SK-N-MC (cell line): ENCODE data around the gene HS3ST3A1.

Source experiments
- DNase-seq: peaks from one replicate; pipeline ENCODE4 v3.0.0-alpha.2; 2011; ENCODE audit warnings: low read depth, low spot score
- H3K27ac ChIP-seq: fragments of 200-600 bp; sonication (generic); 2 replicates; pipeline ENCODE4 v1.5.1; 2016; ENCODE audit warnings: mixed run types
- H3K36me3 ChIP-seq: fragments of 200-600 bp; sonication (generic); 2 replicates; pipeline ENCODE4 v1.6.1; 2017; ENCODE audit warnings: antibody characterized with exemption, low read length, mixed read lengths; ENCODE audit not compliant: insufficient read depth
- H3K4me3 ChIP-seq: fragments of 200-600 bp; sonication (generic); 2 replicates; pipeline ENCODE4 v1.5.1; 2016
- H3K9ac ChIP-seq: fragments of 200-600 bp; sonication (generic); 2 replicates; pipeline ENCODE4 v1.8.0; 2017; ENCODE audit warnings: mixed run types, mixed read lengths; ENCODE audit not compliant: insufficient read length
- H3K9me3 ChIP-seq: fragments of 200-600 bp; sonication (generic); 2 replicates; pipeline ENCODE4 v1.6.1; 2017; ENCODE audit warnings: low read depth, mild to moderate bottlenecking, antibody characterized with exemption, low read length, moderate library complexity, mixed read lengths
- EZH2 ChIP-seq: fragments of 200-600 bp; sonication (generic); IDR thresholded peaks from one replicate; pipeline ENCODE4 v1.6.1; 2017; ENCODE audit warnings: antibody characterized with exemption
- FOXP2 ChIP-seq: optimal IDR thresholded peaks from 2 replicates; pipeline ENCODE3; 2011; ENCODE audit warnings: mild to moderate bottlenecking, moderate library complexity; ENCODE audit not compliant: insufficient read depth; ENCODE audit errors: extremely low read length, control extremely low read depth
- POLR2AphosphoS5 ChIP-seq: IDR thresholded peaks from 2 replicates; pipeline ENCODE4 v1.6.1; 2012; ENCODE audit warnings: mild to moderate bottlenecking, low read depth, low read length, borderline replicate concordance

The HS3ST3A1 gene

DNA sequence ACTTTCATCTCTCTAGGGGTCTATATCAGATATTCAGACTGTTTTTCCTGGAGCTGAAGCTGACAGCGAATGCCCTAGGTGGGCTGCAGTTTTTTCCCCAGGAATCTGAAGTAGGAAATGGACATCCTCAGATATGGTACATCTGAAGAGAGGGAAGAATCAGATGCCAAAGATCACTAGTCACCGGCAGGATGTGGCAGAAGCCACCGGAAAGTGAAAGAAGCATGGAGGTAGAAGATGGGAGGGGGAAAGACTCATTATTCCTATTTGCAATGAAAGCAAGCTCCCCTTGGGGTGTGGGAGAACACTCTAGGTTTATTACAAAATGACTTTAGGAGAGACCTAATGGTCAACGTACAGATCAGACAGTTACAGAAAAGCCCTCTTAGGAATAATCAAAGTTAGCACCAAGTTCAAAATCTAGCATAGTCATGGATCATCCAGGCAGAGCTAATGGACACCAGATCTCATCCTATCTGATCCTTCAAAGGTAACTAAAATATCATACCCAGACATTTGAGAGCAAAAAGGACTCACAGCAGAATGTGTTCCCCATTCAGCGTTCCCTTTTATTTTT, 110.7 kb downstream of the HS3ST3A1 start:
- no peak overlapping the region for H3K4me3 ChIP-seq
- H3K36me3 ChIP-seq, result no peaks in the 10 kb centered on the region
- no peak overlapping the region for H3K9ac ChIP-seq
- no peak for DNase-seq
- H3K9me3 ChIP-seq, result no peaks in the 10 kb centered on the region
- TF ChIP-seq POLR2AphosphoS5 (no peak), EZH2 (no peak), FOXP2 (no peak)
- H3K27ac ChIP-seq, result no peak overlapping the region

DNA sequence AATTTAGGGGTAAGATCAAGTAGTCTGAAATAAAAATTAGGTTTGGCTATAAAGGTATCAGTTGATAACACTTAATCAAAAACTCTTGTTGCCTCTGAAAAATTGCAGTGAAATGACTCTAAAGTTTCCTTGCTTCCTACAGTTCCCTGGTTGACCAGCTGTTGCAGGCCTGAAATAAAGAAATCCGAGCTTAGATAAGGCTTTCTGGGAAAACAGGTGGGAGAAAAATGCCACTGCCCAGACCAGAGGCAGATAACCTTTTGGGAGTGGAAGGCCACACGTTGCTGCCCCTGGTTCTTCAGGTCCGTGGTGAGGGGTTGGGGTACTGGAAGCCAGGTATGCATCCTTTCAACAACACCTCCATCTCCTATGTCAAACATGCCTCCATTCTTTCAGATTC, 111.3 kb downstream of the HS3ST3A1 start:
- no peak for TF ChIP-seq FOXP2
- TF ChIP-seq EZH2, result no peak
- no peak for TF ChIP-seq POLR2AphosphoS5
- no peak overlapping the region for H3K4me3 ChIP-seq
- no peak overlapping the region for H3K9ac ChIP-seq
- no peak overlapping the region for H3K27ac ChIP-seq
- no peaks in the 10 kb centered on the region for H3K36me3 ChIP-seq
- no peaks in the 10 kb centered on the region for H3K9me3 ChIP-seq
- DNase-seq, result no peak

DNA sequence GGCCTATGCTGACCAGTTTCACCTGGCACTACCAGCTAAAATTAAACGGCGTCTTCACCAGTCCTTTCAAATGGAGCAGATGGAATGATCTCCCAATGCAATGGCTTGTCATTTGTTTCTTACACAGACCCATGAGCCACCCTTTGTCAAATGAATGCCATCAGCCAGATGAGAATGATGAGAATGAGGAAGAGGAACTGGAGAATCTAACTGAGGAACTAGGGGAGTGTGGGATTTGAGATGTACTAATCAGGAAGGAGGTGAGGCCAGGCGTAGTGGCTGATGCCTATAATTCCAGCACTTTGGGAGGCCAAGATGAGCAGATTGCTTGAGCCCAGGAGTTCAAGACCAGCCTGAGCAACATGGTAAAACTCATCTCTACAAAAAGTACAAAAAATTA, 116.4 kb downstream of the HS3ST3A1 start:
- TF ChIP-seq FOXP2 (no peak), POLR2AphosphoS5 (no peak), EZH2 (no peak)
- no peak overlapping the region for H3K4me3 ChIP-seq
- DNase-seq, result no peak
- no peaks in the 10 kb centered on the region for H3K9me3 ChIP-seq
- H3K27ac ChIP-seq, result no peak overlapping the region
- H3K9ac ChIP-seq, result no peak overlapping the region
- no peaks in the 10 kb centered on the region for H3K36me3 ChIP-seq

DNA sequence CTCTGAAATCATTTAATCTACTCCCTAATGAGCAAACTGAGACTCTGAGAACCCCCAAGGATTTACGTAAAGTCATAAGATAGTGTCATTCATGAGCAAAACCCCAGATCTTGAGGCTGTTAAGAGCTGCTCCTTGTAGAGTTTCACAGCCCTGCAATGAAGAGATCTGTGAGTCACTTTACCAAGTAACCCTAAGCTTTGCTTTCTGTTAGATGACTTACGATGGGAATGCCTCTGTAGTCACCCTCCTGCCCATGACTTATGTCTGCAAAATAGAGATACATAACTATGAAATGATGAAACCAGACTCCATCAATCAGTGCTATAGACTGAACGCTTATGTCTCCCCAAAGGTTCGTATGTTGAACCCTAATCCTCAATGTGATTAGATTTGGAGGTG, 117.7 kb downstream of the HS3ST3A1 start:
- Histone ChIP-seq H3K27ac (no peak overlapping the region), H3K36me3 (no peaks in the 10 kb centered on the region), H3K9ac (no peak overlapping the region), H3K4me3 (no peak overlapping the region), H3K9me3 (no peaks in the 10 kb centered on the region)
- TF ChIP-seq POLR2AphosphoS5 (no peak), EZH2 (no peak), FOXP2 (no peak)
- no peak for DNase-seq

DNA sequence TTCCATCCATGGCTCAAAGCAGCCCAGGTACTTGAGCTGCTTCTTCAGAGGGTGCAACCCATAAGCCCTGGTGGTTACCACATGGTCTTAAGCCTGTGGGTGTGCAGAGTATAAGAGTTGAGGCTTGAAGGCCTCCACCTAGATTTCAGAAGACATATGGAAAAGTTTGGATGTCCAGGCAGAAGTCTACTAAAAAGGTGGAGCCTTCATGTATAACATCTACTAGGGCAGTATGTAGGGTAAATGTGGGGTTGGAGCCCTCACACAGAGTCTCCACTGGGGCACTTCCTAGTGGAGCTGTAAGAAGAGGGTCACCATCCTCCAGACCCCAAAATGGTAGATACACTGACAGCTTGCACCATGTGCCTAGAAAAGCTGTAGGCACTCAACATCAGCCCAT, 120.9 kb downstream of the HS3ST3A1 start:
- no peak for DNase-seq
- no peak overlapping the region for H3K4me3 ChIP-seq
- H3K9me3 ChIP-seq, result no peaks in the 10 kb centered on the region
- no peak for TF ChIP-seq FOXP2
- TF ChIP-seq POLR2AphosphoS5, result no peak
- no peak for TF ChIP-seq EZH2
- H3K36me3 ChIP-seq, result no peaks in the 10 kb centered on the region
- no peak overlapping the region for H3K27ac ChIP-seq
- no peak overlapping the region for H3K9ac ChIP-seq

DNA sequence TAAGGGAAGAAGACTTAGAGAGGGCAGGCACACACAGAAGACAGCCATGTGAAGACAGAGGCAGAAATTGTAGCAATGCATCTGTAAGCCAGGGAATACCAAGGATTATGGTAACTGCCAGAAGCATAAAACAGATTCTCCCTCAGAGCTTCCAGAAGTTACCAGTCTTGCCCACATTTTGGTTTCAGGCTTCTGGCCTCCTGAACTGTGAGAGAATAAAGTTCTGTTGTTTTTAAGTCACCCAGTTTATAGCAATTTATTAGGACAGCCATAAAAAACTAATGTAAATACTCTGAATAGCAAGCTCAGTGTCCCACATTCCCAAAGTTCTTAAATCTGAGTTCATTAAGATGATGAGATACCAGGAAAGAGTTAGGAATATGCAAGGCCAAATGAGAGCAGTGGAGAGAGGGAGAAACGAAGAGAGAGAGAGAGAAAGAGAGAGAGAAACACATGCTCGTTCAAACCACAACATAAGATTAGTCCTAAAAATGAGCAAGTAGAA, 123.4 kb downstream of the HS3ST3A1 start:
- TF ChIP-seq FOXP2, result no peak
- DNase-seq, result no peak
- Histone ChIP-seq H3K9ac (no peak overlapping the region), H3K36me3 (no peaks in the 10 kb centered on the region), H3K4me3 (no peak overlapping the region), H3K27ac (no peak overlapping the region), H3K9me3 (no peaks in the 10 kb centered on the region)

DNA sequence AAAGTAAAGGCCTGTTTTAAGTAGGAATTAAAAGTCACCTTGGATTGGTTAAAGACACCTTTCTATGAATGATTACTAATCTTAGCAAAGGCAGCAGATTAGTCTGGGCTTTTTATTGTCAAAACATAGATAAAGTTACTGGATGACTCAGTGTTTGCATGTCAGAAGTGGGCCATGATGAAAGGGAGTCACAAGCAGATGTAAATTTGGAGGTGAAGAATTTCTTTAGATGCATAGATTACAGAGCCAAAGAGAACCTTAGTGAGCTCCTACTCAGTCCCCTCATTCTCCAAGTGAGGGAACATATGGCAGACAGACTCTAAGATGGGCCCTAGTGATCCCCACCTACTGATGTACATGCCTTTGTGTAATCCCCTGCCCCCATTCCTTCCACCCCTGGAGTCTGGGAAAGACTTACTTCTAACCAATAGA, 124.5 kb downstream of the HS3ST3A1 start:
- DNase-seq, result no peak
- TF ChIP-seq POLR2AphosphoS5, result no peak
- no peak for TF ChIP-seq EZH2
- no peak for TF ChIP-seq FOXP2
- Histone ChIP-seq H3K9me3 (no peaks in the 10 kb centered on the region), H3K36me3 (no peaks in the 10 kb centered on the region), H3K27ac (no peak overlapping the region), H3K4me3 (no peak overlapping the region), H3K9ac (no peak overlapping the region)

DNA sequence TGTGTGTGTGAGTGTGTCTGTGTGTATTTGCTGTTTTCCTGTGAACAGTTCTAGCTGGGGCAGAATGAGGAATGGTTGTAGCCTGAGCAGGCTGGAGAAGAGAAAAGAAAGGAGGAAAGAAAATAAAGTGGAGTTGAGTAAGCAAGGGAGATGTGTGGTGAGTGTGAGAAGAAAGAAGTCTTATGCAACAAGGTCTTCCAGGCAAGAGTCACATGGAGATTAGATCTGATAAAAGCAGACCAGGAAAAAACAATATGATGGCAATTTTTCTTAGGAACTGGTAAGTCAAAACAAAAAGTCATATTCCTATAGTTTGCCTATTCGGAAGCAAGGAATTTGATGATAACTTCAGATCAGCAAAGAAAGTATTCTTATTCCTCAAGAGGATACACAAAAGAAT, 125.0 kb downstream of the HS3ST3A1 start:
- no peaks in the 10 kb centered on the region for H3K9me3 ChIP-seq

DNA sequence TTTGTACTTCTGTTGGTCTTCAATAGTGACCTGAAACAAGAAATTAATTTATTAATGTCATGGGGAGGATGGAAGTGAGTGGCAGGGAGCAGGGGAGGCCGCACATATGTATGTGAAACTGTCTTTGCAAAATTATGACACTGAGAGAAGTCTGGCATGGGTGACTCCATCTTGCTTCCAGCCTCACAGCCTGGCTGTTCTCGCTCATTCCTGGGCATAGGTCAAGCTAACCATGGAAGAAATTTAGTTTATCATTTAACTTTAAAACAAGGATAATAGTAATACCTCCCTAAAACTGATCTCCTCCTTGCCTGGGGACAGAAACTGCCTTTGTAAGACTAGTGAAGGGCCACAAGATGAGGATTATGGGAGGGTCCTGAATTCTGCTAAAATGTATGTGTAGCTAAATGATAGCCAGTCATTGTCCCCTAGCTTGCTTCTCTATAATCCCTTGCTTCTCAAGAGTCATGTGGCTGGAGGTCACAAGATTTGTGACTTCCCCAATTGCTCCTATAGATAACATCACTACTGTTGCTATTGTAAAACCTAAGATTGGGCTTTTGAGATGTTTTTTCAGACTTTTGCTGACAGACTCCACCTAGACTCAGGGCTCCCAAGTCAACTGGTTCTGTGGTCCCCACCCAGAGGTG, 126.0 kb downstream of the HS3ST3A1 start:
- Histone ChIP-seq H3K27ac (no peak overlapping the region), H3K9ac (no peak overlapping the region), H3K9me3 (no peaks in the 10 kb centered on the region), H3K4me3 (no peak overlapping the region), H3K36me3 (no peaks in the 10 kb centered on the region)
- TF ChIP-seq EZH2 (no peak), FOXP2 (no peak), POLR2AphosphoS5 (no peak)
- no peak for DNase-seq

More for the DNA sequence above, 125.0 kb downstream of the HS3ST3A1 start:
- no peak overlapping the region for H3K9ac ChIP-seq
- DNase-seq, result no peak
- H3K27ac ChIP-seq, result no peak overlapping the region
- H3K4me3 ChIP-seq, result no peak overlapping the region
- no peak for TF ChIP-seq FOXP2
- no peak for TF ChIP-seq EZH2
- TF ChIP-seq POLR2AphosphoS5, result no peak
- no peaks in the 10 kb centered on the region for H3K36me3 ChIP-seq
